ENCODE measurements around the gene UNCX.

GRCh38 chr7:1270181-1270580 lies 37.5 kb downstream of the UNCX start:
- TF ChIP-seq POLR2AphosphoS5 (IDR thresholded peaks at IDR 0.05; ENCODE audit: low read depth) (no peak), CTCF (conservative IDR thresholded peaks at IDR 0.05; ENCODE audit: low read depth in 2 of 2) (no peak), REST (IDR thresholded peaks at IDR 0.05; ENCODE audit: unreplicated experiment) (no peak), JUNB (IDR thresholded peaks at IDR 0.05; ENCODE audit: unreplicated experiment) (no peak), ETS1 (IDR thresholded peaks at IDR 0.05) (no peak), EZH2 (IDR thresholded peaks at IDR 0.05; ENCODE audit: low read depth, unreplicated experiment) (no peak), EZH2phosphoT487 (IDR thresholded peaks at IDR 0.05; ENCODE audit: unreplicated experiment) (no peak), CREB1 (CRISPR knock-in tag; IDR thresholded peaks at IDR 0.05; ENCODE audit: low read depth) (no peak), ZNF114 (CRISPR knock-in tag; IDR thresholded peaks at IDR 0.05) (no peak), STAT1 (IDR thresholded peaks at IDR 0.05; ENCODE audit: unreplicated experiment) (no peak)
